Subcutaneous adipose tissue (tissue), 4 donors: ENCODE measurements around the gene SLC10A1. TPM values are rescaled to one million over a fixed set of nuclear protein-coding genes. Genes with fewer than 3 reads are reported as not detected.

Experiments used
- CTCF ChIP-seq: fragments of 450-650 bp; IDR thresholded peaks from one replicate; pipeline ENCODE4 v1.5.1; 2016; ENCODE audit warnings: low read depth, mild to moderate bottlenecking, control low read depth, antibody characterized with exemption, moderate library complexity
- total RNA-seq, 4 donors: library from RNA; depleted of rRNA; stranded (reverse); fragments of >200 nt; gene quantifications; one replicate each; pipeline ENCODE4 v1.1.0, GENCODE V29; 2016

Gene SLC10A1
- total RNA-seq, 4 donors from 2014 or later: not detected

GRCh38 chr14:69779088-69779487 lies 18.0 kb downstream of the SLC10A1 start:
- no peak for TF ChIP-seq CTCF

GRCh38 chr14:69776875-69777453 lies 20.1 kb downstream of the SLC10A1 start:
- no peak for TF ChIP-seq CTCF

DNA sequence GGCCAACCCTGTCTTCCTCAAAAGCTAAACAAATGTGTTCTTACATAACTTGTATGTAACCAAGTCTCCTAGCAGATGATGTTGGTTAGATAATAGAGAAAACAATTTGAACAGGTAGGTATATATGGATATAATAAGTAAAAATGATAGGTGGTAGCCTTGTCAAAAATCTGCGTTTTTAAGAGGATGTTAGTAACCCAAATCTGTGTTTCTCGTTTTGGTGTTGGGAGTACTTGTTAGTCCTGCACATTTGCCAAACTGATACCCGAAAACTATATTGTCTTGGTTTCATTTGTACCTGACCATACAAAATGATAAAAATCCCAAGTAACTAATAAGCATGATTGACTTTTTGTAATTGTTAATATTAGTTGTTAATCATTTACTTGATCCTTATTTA lies 22.0 kb downstream of the SLC10A1 start:
- TF ChIP-seq CTCF: no peak

DNA sequence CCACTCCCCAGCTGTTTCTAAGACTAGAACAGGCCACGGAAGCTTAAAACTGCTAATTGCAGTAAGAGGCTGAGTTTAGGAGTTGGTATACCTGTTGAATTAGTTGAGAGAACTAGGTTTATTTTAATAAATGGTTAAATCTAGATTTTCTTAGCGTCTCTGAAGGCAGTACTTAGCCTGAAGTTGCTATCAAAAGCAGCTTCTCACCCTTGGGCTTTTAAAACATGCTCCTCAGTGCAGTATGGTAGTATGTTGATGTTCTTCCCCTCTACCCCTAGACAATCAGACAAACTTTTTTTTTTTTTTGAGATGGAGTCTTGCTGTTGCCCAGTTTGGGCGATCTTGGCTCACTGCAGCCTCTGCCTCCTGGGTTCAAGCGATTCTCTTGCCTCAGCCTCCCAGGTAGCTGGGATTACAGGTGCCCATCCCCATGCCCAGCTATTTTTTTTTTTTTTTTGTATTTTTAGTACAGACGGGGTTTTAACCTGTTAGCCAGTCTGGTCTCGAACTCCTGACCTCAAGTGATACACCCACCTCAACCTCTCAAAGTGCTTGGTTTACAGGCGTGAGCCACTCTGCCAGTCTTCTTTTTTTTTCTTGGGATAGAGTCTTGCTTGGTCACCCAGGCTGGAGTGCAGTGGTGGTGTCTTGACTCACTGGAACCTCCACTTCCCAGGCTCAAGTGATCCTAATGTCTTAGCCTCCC lies 23.3 kb downstream of the SLC10A1 start:
- TF ChIP-seq CTCF: no peak

DNA sequence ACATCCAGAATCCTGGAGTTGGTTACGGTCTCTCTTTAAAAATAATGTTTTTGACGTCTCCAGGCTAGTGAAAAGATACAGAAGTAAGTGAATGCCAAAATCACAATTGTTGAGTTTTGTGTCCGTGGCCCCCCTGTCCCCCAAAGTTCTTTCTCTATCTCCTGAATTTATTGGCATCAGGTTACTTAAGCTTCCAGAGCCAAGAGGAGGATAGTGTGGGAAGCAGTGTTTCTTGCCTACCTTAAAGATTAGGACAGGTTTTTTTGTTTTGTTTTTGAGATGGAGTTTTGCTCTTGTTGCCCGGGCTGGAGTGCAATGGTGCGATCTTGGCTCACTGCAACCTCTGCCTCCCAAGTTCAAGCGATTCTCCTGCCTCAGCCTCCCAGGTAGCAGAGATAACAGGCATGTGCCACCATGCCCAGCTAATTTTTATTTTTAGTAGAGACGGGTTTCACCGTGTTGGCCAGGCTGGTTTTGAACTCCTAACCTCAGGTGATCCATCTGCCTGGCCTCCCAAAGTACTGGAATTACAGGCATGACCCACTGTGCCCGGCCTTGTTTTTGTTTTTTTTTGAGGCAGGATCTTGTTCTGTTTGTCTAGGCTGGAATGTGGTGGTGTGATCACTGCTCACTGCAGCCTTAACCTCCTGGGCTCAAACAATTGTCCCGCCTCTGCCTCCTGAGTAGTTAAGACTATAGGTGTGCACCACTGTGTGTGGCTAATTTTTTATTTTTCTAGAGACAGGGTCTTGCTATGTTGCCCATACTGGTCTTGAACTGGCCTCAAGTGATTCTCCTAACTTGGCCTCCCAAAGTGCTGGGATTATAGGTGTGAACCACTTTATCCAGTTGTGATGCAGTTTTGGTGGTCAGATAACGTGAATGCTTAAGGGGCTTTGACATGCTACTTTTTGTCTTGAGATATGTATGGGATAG lies 24.7 kb downstream of the SLC10A1 start:
- TF ChIP-seq CTCF: no peak

- no peak for TF ChIP-seq CTCF
These were observed 25.9 kb downstream of the SLC10A1 start for GRCh38 chr14:69771136-69771535.

- no peak for TF ChIP-seq CTCF
These were observed 26.5 kb downstream of the SLC10A1 start for GRCh38 chr14:69770559-69770958.
